HG02759 (cell line): ENCODE data around the gene TMPRSS13.
A peak's percentile ranks its signal among the peaks of the same experiment; 100 is the strongest.

Source experiments
- ATAC-seq: cut with Tn5 transposase; IDR thresholded peaks from one replicate; pipeline ENCODE4 v1.9.1; 2021; ENCODE audit warnings: mild to moderate bottlenecking, moderate library complexity; ENCODE audit not compliant: unreplicated experiment

Gene TMPRSS13

GRCh38 chr11:117900121-117900648 lies 29.0 kb downstream of the TMPRSS13 start:
- ATAC-seq = peak; percentile 64

- no peak for ATAC-seq
Measured at GRCh38 chr11:117898059-117898458, 31.1 kb downstream of the TMPRSS13 start.

- no peak for ATAC-seq
Measured at GRCh38 chr11:117892651-117893050, 36.6 kb downstream of the TMPRSS13 start.

- ATAC-seq = no peak
Measured at GRCh38 chr11:117891362-117891761, 37.8 kb downstream of the TMPRSS13 start.

DNA sequence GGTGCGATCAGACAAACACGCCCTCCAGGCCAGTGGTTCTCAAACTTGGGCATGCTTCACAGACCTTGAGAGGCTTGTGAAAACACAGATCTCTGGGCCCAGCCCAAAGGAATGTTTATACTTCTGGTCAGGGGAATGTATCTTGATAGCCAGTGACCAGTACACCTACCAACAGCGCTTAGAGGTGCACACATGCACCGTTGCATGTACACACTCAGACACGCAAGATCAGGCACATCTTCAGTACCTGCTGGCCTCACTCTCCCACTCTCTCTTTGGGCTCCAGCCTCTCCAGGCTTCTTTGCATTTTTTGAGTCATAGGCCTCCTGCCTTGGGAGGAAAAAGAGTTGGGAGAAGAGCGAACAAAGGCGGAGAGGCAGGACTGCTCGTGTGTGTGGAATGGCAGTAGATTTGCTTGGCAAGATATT lies 41.0 kb downstream of the TMPRSS13 start:
- ATAC-seq = no peak

DNA sequence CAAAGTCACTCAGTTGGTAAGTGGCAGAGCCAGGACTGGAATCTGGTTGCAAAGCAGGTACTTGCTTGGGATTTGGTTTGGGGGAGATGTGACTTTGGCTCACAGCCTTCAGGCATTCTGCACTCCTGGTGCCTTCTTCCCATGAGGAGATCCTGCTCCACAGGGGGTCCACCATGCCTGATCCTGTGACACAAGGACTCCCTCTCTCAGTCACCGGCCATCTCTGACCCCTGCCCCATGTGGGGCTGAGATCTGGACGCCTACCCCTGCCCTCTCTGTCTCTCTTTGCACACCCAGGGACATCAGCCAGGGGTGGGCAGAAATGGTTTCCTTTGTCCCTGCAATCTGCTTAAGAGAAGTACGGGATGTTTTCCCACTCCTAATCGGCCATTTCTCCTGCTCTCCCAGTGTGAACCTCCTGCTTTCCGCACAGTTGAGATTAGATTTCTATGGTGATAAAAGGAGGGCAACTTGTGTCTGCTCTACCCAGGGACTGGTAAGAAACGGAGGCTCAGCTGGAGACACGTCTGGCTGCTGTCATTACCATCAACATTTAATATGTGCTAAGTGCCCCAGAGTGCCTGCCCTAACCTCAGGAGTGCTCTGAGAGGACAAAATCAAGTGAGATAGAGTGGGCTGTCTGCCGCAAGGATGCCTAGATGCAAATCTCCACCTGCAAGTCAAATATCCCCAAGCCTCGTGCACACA lies 41.6 kb downstream of the TMPRSS13 start:
- ATAC-seq = no peak

- no peak for ATAC-seq
Measured at GRCh38 chr11:117885777-117886176, 43.4 kb downstream of the TMPRSS13 start.

- ATAC-seq = no peak
Measured at GRCh38 chr11:117884994-117885393, 44.2 kb downstream of the TMPRSS13 start.

GRCh38 chr11:117883063-117883462 lies 46.1 kb downstream of the TMPRSS13 start:
- no peak for ATAC-seq

GRCh38 chr11:117882311-117882905 lies 46.8 kb downstream of the TMPRSS13 start:
- ATAC-seq = no peak

- ATAC-seq = no peak
Measured at GRCh38 chr11:117881217-117881616, 48.0 kb downstream of the TMPRSS13 start.

DNA sequence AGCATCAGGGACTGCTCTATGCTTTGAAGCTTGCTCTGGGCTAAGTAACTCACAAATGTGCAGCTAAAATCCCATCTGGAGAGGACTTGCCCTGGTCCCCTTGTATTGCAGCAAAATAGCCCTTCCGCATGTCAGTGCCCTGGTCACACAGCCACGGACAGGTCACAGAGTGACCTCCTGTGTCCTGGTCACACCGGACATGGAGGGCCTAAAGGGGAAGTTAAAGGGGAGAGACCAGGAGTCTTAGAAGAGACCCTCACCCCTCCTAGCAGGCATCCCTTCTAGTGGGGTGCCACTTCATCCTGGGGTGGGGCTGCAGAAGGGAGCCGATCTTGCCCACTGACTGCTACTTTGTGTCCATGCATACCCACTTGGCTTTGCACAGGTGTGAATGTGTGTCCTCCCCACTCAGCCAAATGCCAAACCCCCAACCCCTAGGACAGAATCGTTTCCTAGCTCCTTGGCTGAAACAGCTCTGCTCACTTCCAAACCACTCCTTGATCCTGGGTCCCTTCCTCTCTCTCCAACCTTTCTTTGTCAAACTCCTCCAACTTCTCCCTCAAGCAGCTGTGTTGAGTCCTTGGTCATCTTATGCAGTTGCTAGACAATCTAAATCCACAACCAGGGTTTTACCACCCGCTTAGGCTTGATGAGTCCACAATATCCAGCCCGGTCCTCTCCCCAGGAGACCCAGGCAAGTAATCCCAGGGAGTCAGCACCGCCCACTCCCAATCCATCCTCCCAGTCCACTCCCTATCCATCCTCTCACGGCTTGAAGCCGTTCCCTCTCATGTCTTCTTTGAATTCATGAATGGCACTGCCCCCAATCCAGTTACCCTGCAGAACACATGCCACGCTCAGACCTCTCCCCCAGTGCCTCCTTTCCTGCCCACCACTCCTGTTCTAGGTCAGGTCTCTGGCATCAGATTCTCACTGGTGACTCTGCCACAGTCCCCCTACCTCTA lies 49.4 kb downstream of the TMPRSS13 start:
- ATAC-seq = no peak

DNA sequence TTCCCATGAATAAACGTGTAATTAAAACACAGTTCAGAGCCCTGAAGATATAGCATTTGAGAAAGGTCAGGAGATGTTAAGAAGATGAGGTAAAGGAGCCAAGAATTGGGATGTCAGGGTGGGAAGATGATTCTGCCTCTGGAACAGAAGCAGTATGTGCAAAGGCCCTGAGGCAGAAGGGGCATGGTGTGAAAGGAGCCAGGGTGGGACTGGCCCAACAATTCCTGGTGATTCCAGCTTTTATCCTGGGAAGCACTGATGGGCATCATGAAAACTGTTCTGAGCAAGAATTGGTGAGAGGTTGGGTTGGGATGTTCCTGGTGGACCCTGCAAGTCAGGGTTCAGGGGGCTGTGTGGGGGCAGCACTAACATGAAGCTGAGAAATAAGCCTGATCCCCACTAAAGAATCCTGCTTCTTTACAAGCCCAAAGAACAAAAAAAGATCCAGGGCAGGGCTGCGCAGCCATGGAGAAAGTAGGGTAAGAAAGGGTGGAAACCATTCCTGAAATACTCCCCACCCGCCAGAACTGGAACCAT lies 50.2 kb downstream of the TMPRSS13 start:
- no peak for ATAC-seq

DNA sequence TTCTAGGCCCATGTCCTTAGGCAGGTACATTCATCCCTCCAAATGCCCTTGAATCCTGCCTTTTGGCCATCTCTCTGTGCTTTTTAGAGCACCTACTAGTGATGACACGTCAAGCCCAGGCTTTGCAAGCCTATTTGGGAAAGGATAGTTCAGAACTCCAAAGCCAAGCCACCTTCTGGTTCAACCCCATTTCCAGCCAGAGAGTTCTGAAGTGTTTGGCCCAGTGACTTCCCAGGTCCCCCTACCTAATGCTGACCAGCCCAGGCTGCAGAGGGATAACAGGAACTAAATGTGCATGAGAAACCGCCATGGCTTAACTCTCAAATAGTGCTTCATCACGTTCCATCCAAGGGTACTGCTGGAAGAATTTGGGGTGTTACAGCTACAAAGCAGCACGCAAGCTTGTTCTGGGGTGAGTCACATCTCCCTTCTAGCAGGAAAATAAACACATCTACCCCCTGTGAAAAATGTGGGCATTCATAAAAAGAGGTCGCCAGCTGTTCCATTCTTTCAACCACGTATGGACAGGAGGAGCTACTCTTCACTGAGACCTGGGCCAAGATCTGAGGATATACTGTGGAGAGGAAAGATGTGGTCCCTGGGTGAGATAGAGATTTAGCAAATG lies 50.8 kb downstream of the TMPRSS13 start:
- ATAC-seq = no peak

GRCh38 chr11:117877120-117877784 lies 52.0 kb downstream of the TMPRSS13 start:
- no peak for ATAC-seq

- no peak for ATAC-seq
Measured at GRCh38 chr11:117876341-117877119, 52.7 kb downstream of the TMPRSS13 start, which contains the start of gene FXYD6. FXYD6 (minus strand) TSS chr11:117876658; CDS start chr11:117842776, 33,882 bp downstream.

GRCh38 chr11:117876059-117876340 lies 53.2 kb downstream of the TMPRSS13 start:
- ATAC-seq = no peak

DNA sequence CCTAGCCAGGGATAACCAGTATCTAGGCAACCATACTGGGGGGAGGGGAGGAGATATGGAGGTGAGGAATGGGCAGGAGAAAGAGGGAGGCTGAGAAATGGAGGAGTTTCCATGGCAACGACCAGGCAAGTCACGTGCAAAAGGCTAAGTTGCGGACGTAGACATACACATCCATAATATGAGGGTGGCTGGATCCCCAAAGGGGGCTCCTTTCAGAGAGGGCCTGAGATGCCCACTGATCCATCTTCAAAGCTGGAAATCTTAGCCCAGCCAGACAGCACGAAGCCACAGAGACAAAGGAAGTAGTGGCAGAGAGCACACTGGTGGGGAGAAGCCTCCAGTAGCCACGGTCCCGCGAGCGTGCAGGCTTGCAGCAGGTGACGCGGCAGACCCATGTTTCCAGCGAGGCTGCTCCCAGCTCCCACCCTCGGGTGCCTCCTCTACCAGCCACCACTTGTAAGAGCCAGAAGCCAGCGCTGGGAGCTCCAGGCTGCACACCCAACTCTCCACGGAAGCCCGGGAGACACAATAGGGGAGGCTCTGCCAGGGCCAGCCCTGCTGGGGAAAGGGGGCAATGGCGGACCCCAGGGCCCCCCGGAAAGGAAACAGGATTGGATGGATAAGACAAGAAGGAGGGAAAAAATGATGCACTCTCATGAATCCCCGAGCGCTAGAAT lies 53.7 kb downstream of the TMPRSS13 start:
- ATAC-seq = no peak

- ATAC-seq = no peak
Measured at GRCh38 chr11:117874910-117875381, 54.3 kb downstream of the TMPRSS13 start.
